ENCODE measurements around the gene GNG7. TPM values are rescaled to one million over a fixed set of nuclear protein-coding genes. Genes with fewer than 3 reads are reported as not detected.
"Not testable (repeated sequence)": the region's sequence is repeated elsewhere in the genome, so short reads cannot be mapped to it uniquely, and the experiment has no call there.

Gene GNG7
- polyA plus RNA-seq, 3 donors: 1.1 to 1.6 (median 1.3) TPM

- H3K9me3 Mint-ChIP-seq: peaks cover 0 to 5% (median 0%) of the 10 kb centered on the region in 7 donors
- Histone ChIP-seq H3K9me3 (replicated peaks in 1 of 2; ENCODE audit: control insufficient read depth in 1 of 2, insufficient read depth in 1 of 2, low read length in 2 of 2) (no peaks in the 10 kb centered on the region), H3K9ac (ENCODE audit: insufficient read depth, low read length, poor library complexity, severe bottlenecking) (no peak overlapping the region), H3K36me3 (replicated peaks in 1 of 2; ENCODE audit: control insufficient read depth in 1 of 2, insufficient read depth in 2 of 2, low read length in 2 of 2) (no peaks in the 10 kb centered on the region), H3K4me1 (ENCODE audit: control insufficient read depth in 1 of 2, insufficient read depth in 2 of 2, low read length in 2 of 2) (no peaks in the 10 kb centered on the region), H3K27ac (ENCODE audit: low read depth in 1 of 2, low read length in 2 of 2) (no peak overlapping the region), H3K4me2 (replicated peaks; ENCODE audit: extremely low read depth, low read length, poor library complexity, severe bottlenecking) (no peak overlapping the region), H2AFZ (ENCODE audit: insufficient read depth, low read depth, low read length, poor library complexity, severe bottlenecking) (no peak overlapping the region), H3K4me3 (replicated peaks in 1 of 3; ENCODE audit: low read depth in 2 of 3, low read length in 3 of 3) (no peak overlapping the region), H3K27me3 (ENCODE audit: control insufficient read depth in 2 of 2, insufficient read depth in 2 of 2, low read length in 2 of 2) (no peaks in the 10 kb centered on the region), H4K20me1 (ENCODE audit: insufficient read depth, low read length) (no peaks in the 10 kb centered on the region), H3K79me2 (ENCODE audit: insufficient read depth, low read length) (no peaks in the 10 kb centered on the region)
- 92% methylated on average over 16 of the region's 20 CpGs for WGBS (ENCODE audit: insufficient coverage)
- H3K27ac Mint-ChIP-seq: no peak overlapping the region
- TF ChIP-seq CTCF (IDR thresholded peaks at IDR 0.05): no peak
- DNase-seq: no peak
- intact Hi-C loops (cut with micrococcal nuclease): no loop called here
- peaks cover 0 to 2% of the 10 kb centered on the region in 2 donors for H3K36me3 Mint-ChIP-seq
- no peak overlapping the region for H3K4me3 Mint-ChIP-seq
- H3K27me3 Mint-ChIP-seq (ENCODE audit: low read depth in 3 of 3): no peaks in the 10 kb centered on the region
- no peaks in the 10 kb centered on the region for H3K4me1 Mint-ChIP-seq
These were observed 178.7 kb downstream of the GNG7 start for GRCh38 chr19:2523630-2524311.

GRCh38 chr19:2519482-2519881 lies 183.0 kb downstream of the GNG7 start:
- no peaks in the 10 kb centered on the region for H3K4me1 ChIP-seq (ENCODE audit: control insufficient read depth in 1 of 2, insufficient read depth in 2 of 2, low read length in 2 of 2)
- H3K27me3 ChIP-seq (ENCODE audit: control insufficient read depth in 2 of 2, insufficient read depth in 2 of 2, low read length in 2 of 2): no peaks in the 10 kb centered on the region
- H3K9me3 ChIP-seq (replicated peaks in 1 of 2; ENCODE audit: control insufficient read depth in 1 of 2, insufficient read depth in 1 of 2, low read length in 2 of 2): no peaks in the 10 kb centered on the region
- DNase-seq: no peak
- H3K9me3 Mint-ChIP-seq: peaks cover 0 to 2% (median 0%) of the 10 kb centered on the region in 7 donors
- no peak overlapping the region for H3K27ac ChIP-seq (ENCODE audit: low read depth in 1 of 2, low read length in 2 of 2)
- peaks cover 0 to 2% of the 10 kb centered on the region in 2 donors for H3K36me3 Mint-ChIP-seq
- H3K27me3 Mint-ChIP-seq (ENCODE audit: low read depth in 3 of 3): peaks cover 0 to 2% (median 0%) of the 10 kb centered on the region in 3 donors
- H4K20me1 ChIP-seq (ENCODE audit: insufficient read depth, low read length): no peaks in the 10 kb centered on the region
- no peak overlapping the region for H3K4me3 Mint-ChIP-seq
- H3K79me2 ChIP-seq (ENCODE audit: insufficient read depth, low read length): no peaks in the 10 kb centered on the region
- H3K36me3 ChIP-seq (replicated peaks in 1 of 2; ENCODE audit: control insufficient read depth in 1 of 2, insufficient read depth in 2 of 2, low read length in 2 of 2): no peaks in the 10 kb centered on the region
- H3K9ac ChIP-seq (ENCODE audit: insufficient read depth, low read length, poor library complexity, severe bottlenecking): no peak overlapping the region
- no peak overlapping the region for H3K4me3 ChIP-seq (replicated peaks in 1 of 3; ENCODE audit: low read depth in 2 of 3, low read length in 3 of 3)
- no peak overlapping the region for H3K4me2 ChIP-seq (replicated peaks; ENCODE audit: extremely low read depth, low read length, poor library complexity, severe bottlenecking)
- H3K4me1 Mint-ChIP-seq: no peaks in the 10 kb centered on the region
- no peak overlapping the region for H2AFZ ChIP-seq (ENCODE audit: insufficient read depth, low read depth, low read length, poor library complexity, severe bottlenecking)
- no peak for TF ChIP-seq CTCF (IDR thresholded peaks at IDR 0.05)
- WGBS (ENCODE audit: insufficient coverage): 80% methylated on average over 5 of the region's 6 CpGs
- H3K27ac Mint-ChIP-seq: no peak overlapping the region
- intact Hi-C loops (cut with micrococcal nuclease): no loop called here

DNA sequence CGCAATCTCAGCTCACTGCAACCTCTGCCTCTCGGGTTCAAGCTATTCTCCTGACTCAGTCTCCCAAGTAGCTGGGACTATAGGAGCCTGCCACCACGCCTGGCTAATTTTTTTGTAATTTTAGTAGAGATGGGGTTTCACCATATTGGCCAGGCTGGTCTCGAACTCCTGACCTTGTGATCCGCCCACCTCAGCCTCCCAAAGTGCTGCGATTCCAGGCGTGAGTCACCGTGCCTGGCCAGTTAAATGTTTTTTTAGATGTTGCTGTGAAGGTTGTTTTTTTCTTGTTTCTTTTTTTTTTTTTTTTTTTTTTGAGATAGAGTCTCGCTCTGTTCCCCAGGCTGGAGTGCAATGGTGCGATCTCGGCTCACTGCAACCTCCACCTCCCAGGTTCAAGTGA lies 183.6 kb downstream of the GNG7 start:
- H3K27me3 ChIP-seq (ENCODE audit: control insufficient read depth in 2 of 2, insufficient read depth in 2 of 2, low read length in 2 of 2); H2AFZ ChIP-seq (ENCODE audit: insufficient read depth, low read depth, low read length, poor library complexity, severe bottlenecking): not testable (repeated sequence)

More for the DNA sequence above, 183.6 kb downstream of the GNG7 start:
- H3K9me3 ChIP-seq (replicated peaks in 1 of 2; ENCODE audit: control insufficient read depth in 1 of 2, insufficient read depth in 1 of 2, low read length in 2 of 2); H3K9ac ChIP-seq (ENCODE audit: insufficient read depth, low read length, poor library complexity, severe bottlenecking); H3K4me1 Mint-ChIP-seq; H3K36me3 ChIP-seq (replicated peaks in 1 of 2; ENCODE audit: control insufficient read depth in 1 of 2, insufficient read depth in 2 of 2, low read length in 2 of 2); H3K27ac ChIP-seq (ENCODE audit: low read depth in 1 of 2, low read length in 2 of 2); H3K27me3 Mint-ChIP-seq (ENCODE audit: low read depth in 3 of 3); H3K4me3 ChIP-seq (replicated peaks in 1 of 3; ENCODE audit: low read depth in 2 of 3, low read length in 3 of 3); DNase-seq; H3K79me2 ChIP-seq (ENCODE audit: insufficient read depth, low read length); H3K36me3 Mint-ChIP-seq; H4K20me1 ChIP-seq (ENCODE audit: insufficient read depth, low read length); intact Hi-C loops (cut with micrococcal nuclease); H3K4me2 ChIP-seq (replicated peaks; ENCODE audit: extremely low read depth, low read length, poor library complexity, severe bottlenecking); H3K9me3 Mint-ChIP-seq; H3K4me3 Mint-ChIP-seq; H3K4me1 ChIP-seq (ENCODE audit: control insufficient read depth in 1 of 2, insufficient read depth in 2 of 2, low read length in 2 of 2): not testable (repeated sequence)
- 96% methylated on average over 4 of the region's 11 CpGs for WGBS (ENCODE audit: insufficient coverage)
- H3K27ac Mint-ChIP-seq: peak overlapping the region in 1 of 7 donors; percentile 3
